ENCODE data around the gene SRPK3.

The SRPK3 gene

DNA sequence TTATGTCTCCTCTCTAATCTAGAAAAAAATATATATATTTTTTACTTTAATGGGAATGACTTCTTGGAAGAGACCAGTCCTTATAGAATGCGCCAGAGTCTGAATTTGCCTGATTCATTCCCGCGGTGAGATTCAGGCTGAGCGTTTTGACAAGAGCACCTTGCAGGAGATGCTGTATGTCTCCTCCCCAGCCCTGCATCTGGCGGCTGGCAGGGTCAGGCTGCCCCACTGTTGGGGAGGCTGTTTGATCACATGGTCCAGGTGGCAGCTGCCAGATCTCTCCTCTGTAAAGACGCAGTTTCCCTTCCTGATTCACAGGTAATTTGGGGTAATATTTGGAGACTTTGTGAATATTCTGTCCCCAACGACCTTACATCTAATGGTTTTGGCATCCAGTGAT lies 39.8 kb downstream of the SRPK3 start:
- Histone ChIP-seq H3K4me1 (ENCODE audit: insufficient read depth, low read length) (peaks cover 5% of the 10 kb centered on the region), H3K36me3 (ENCODE audit: insufficient read depth, low read length) (no peaks in the 10 kb centered on the region), H3K27me3 (ENCODE audit: insufficient read depth, low read length) (peaks cover 9% of the 10 kb centered on the region), H2AFZ (ENCODE audit: low read depth, low read length) (no peak overlapping the region), H3K9me3 (ENCODE audit: low read length) (no peaks in the 10 kb centered on the region), H3K4me3 (ENCODE audit: low read length) (no peak overlapping the region)

DNA sequence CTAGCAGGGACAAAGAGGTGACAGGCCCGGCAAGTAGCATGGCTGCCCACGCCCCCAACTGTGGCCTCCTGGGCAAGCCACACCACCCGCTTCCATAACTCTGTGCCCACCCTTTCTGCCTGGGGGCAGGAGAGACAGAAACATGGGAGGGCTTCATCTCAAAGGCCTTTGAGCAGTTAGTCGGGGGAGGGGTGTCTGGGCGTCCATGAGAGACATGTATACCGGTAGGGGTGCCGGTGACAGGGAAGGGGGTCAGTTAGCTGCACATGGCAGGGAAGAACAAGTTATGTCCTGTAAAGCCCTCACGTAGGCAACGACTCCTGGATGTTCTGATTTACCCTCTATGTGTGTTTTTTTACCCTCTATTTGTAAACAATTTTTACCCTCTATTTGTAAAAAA lies 40.2 kb downstream of the SRPK3 start:
- peaks cover 5% of the 10 kb centered on the region for H3K4me1 ChIP-seq (ENCODE audit: insufficient read depth, low read length)
- H2AFZ ChIP-seq (ENCODE audit: low read depth, low read length), result no peak overlapping the region
- peaks cover 9% of the 10 kb centered on the region for H3K27me3 ChIP-seq (ENCODE audit: insufficient read depth, low read length)
- no peaks in the 10 kb centered on the region for H3K36me3 ChIP-seq (ENCODE audit: insufficient read depth, low read length)
- no peaks in the 10 kb centered on the region for H3K9me3 ChIP-seq (ENCODE audit: low read length)
- H3K4me3 ChIP-seq (ENCODE audit: low read length), result no peak overlapping the region

DNA sequence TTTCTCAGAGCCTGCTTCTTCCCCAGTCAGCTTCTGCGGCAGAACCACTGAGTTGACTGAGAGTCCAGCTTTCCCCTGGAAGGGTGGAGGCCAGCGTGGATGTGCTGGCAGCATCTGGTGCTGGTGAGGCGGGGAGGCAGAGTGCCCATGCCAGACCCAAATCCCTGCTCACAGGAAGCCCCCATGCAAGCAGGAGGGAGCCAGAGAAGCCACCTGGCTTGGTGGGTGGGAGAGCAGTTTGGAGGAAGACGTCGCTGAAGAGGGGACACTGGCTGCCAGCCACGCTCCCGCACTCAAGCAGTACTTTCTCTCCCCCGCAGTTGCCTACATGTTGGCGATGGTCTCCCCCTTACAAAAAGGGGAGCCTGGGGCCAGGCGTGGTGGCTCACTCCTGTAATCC lies 43.5 kb downstream of the SRPK3 start:
- Histone ChIP-seq H3K4me3 (ENCODE audit: low read length) (no peak overlapping the region), H2AFZ (ENCODE audit: low read depth, low read length) (no peak overlapping the region), H3K27me3 (ENCODE audit: insufficient read depth, low read length) (peaks cover 15% of the 10 kb centered on the region), H3K36me3 (ENCODE audit: insufficient read depth, low read length) (no peaks in the 10 kb centered on the region), H3K4me1 (ENCODE audit: insufficient read depth, low read length) (peaks cover 3% of the 10 kb centered on the region), H3K9me3 (ENCODE audit: low read length) (no peaks in the 10 kb centered on the region)

DNA sequence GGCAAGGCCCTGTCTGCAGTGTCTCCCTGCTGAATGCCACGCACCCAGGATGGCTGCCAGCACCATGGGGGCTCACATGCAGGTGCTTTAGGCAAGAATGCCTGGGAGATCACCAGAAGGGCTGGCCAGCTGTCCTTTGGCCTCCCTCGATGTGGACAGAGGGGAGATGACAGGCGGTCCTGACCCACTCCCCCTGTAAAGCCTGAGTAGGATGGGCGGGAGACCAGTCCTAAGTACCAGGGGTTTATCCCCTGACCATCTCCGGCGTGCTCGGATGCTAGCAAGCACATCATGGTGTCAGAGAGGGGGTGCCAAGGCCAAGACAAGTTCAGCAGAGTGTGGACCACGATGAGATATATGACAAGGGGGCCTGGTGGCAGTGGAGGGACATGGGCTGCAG lies 44.2 kb downstream of the SRPK3 start:
- H2AFZ ChIP-seq (ENCODE audit: low read depth, low read length), result no peak overlapping the region
- peaks cover 15% of the 10 kb centered on the region for H3K27me3 ChIP-seq (ENCODE audit: insufficient read depth, low read length)
- H3K9me3 ChIP-seq (ENCODE audit: low read length), result no peaks in the 10 kb centered on the region
- H3K4me1 ChIP-seq (ENCODE audit: insufficient read depth, low read length), result peaks cover 3% of the 10 kb centered on the region
- no peak overlapping the region for H3K4me3 ChIP-seq (ENCODE audit: low read length)
- H3K36me3 ChIP-seq (ENCODE audit: insufficient read depth, low read length), result no peaks in the 10 kb centered on the region

DNA sequence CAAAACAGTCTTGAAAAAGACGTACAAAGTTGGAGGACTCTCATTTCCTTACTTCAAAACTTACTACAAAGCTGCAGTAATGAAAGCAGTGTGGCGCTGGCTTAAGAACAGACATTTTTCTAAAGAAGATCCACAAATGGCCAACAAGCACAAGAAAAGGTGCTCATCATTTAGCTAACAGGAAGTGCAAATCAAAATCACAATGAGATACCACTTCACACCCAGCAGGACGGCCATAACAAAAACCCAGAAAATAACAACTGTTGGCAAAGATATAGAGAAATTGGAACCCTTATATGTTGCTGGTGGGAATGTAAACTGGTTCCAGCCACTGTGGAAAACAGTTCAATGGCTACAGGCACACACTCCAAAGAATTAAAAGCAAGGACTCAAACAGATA lies 46.2 kb downstream of the SRPK3 start:
- Histone ChIP-seq H3K9me3 (ENCODE audit: low read length) (no peaks in the 10 kb centered on the region), H3K27me3 (ENCODE audit: insufficient read depth, low read length) (peaks cover 15% of the 10 kb centered on the region), H3K4me1 (ENCODE audit: insufficient read depth, low read length) (peaks cover 9% of the 10 kb centered on the region), H2AFZ (ENCODE audit: low read depth, low read length) (no peak overlapping the region), H3K36me3 (ENCODE audit: insufficient read depth, low read length) (no peaks in the 10 kb centered on the region), H3K4me3 (ENCODE audit: low read length) (no peak overlapping the region)

DNA sequence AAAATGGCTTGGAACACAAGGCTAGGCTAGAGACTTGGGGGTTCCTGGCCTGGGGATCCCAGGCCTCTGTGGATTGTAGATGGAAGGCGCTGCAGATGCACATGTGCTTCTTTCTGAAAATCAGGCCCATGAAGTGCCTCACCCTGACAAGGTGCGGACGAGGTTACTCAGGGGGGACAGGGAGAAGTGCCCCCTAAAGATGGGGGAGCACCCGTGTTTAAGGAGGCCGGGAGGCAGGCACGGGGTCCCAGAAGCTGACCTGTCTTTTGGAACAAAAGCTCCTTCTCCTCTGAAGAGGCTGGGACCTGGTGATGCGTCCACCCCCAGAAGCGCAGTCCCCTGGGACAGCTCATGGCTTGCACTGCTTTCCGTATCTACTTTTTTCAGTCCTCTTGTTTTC lies 47.1 kb downstream of the SRPK3 start:
- no peak overlapping the region for H3K4me3 ChIP-seq (ENCODE audit: low read length)
- no peaks in the 10 kb centered on the region for H3K9me3 ChIP-seq (ENCODE audit: low read length)
- H2AFZ ChIP-seq (ENCODE audit: low read depth, low read length), result no peak overlapping the region
- H3K4me1 ChIP-seq (ENCODE audit: insufficient read depth, low read length), result peaks cover 9% of the 10 kb centered on the region
- H3K27me3 ChIP-seq (ENCODE audit: insufficient read depth, low read length), result peaks cover 12% of the 10 kb centered on the region
- H3K36me3 ChIP-seq (ENCODE audit: insufficient read depth, low read length), result no peaks in the 10 kb centered on the region

DNA sequence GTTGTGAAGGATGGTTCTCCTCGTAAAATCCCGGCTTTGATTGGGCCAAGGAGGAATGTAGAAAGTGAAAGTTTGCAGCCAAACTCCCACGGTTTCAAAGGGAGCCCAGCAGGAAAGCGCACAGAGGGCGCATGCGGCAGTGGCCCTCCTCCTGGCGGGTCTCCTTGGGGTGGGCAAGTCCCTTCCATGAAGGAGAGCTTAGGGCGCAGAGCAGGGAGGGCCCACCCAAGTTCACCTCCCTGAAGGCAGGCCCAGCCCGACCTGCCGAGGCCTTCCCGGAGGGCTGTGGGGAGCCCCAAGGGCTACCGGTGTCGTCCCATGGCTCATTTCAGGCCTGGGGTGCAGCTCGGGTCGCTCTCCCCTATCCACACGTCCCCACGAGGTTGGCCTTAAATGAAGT lies 47.5 kb downstream of the SRPK3 start:
- no peaks in the 10 kb centered on the region for H3K36me3 ChIP-seq (ENCODE audit: insufficient read depth, low read length)

DNA sequence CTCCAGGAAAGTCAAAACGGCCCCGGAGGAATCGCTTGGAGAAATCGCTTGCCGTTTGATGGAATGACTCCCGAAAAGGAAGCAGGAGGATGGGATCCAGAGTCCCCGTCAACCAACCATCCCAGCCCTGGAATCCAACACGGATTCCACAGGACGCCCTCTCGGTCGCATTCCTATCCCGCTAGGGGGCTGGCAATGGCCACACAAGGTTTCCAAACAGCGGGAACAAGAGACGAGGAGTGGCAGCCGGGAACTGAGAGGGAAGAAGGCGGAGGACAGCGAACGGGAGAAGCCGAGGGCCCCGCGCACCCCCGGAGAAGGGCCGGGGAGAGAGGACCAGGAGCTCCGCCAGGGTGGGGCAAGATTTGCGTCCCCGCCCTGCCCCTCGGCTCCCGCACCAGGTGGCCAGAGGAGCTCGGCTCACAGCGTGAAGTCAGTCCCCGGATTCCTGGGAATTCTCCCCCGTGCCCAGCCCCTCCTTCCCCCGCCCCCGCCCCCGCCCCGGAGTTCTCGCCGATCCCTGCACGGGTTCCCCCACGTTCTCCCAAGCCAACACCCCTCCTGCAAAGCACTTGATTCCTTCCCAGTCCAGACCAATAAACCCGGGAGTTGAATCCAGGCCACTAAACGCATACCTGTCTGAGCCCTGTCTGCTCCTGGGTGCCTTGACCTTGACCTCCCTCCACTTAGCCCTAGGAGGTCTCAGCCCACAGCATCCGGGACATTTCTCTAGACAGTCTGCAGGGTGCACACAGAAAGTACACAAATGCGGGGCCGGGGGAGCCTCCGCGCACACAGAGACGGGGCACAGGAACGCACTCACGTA lies 48.1 kb downstream of the SRPK3 start:
- H3K36me3 ChIP-seq (ENCODE audit: insufficient read depth, low read length), result no peaks in the 10 kb centered on the region

More for the DNA sequence above, 47.5 kb downstream of the SRPK3 start:
- no peaks in the 10 kb centered on the region for H3K9me3 ChIP-seq (ENCODE audit: low read length)
- no peak overlapping the region for H2AFZ ChIP-seq (ENCODE audit: low read depth, low read length)
- H3K4me1 ChIP-seq (ENCODE audit: insufficient read depth, low read length), result peaks cover 9% of the 10 kb centered on the region
- H3K4me3 ChIP-seq (ENCODE audit: low read length), result peak overlapping the region; percentile 54
- H3K27me3 ChIP-seq (ENCODE audit: insufficient read depth, low read length), result peaks cover 12% of the 10 kb centered on the region

DNA sequence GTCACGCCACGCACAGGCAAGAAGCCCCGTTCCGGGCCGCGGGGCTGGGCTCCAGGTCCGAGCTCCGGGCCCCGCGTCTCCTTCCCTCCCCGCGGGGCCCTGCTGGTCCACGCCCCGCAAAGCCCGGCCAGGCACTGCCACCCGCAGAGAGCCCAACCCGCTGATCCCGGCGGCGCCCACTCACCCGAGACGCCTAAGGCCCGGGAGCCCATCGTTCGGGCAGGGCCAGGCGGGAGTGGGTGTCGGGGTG lies 48.6 kb downstream of the SRPK3 start:
- Histone ChIP-seq H3K9me3 (ENCODE audit: low read length) (no peaks in the 10 kb centered on the region), H3K4me1 (ENCODE audit: insufficient read depth, low read length) (peaks cover 9% of the 10 kb centered on the region), H3K4me3 (ENCODE audit: low read length) (peak overlapping the region; percentile 54), H2AFZ (ENCODE audit: low read depth, low read length) (no peak overlapping the region), H3K27me3 (ENCODE audit: insufficient read depth, low read length) (peaks cover 12% of the 10 kb centered on the region), H3K36me3 (ENCODE audit: insufficient read depth, low read length) (no peaks in the 10 kb centered on the region)

More for the DNA sequence above, 48.1 kb downstream of the SRPK3 start:
- Histone ChIP-seq H3K4me3 (ENCODE audit: low read length) (peak overlapping the region; percentile 54), H3K9me3 (ENCODE audit: low read length) (no peaks in the 10 kb centered on the region), H2AFZ (ENCODE audit: low read depth, low read length) (no peak overlapping the region), H3K4me1 (ENCODE audit: insufficient read depth, low read length) (peaks cover 9% of the 10 kb centered on the region), H3K27me3 (ENCODE audit: insufficient read depth, low read length) (peaks cover 12% of the 10 kb centered on the region)

DNA sequence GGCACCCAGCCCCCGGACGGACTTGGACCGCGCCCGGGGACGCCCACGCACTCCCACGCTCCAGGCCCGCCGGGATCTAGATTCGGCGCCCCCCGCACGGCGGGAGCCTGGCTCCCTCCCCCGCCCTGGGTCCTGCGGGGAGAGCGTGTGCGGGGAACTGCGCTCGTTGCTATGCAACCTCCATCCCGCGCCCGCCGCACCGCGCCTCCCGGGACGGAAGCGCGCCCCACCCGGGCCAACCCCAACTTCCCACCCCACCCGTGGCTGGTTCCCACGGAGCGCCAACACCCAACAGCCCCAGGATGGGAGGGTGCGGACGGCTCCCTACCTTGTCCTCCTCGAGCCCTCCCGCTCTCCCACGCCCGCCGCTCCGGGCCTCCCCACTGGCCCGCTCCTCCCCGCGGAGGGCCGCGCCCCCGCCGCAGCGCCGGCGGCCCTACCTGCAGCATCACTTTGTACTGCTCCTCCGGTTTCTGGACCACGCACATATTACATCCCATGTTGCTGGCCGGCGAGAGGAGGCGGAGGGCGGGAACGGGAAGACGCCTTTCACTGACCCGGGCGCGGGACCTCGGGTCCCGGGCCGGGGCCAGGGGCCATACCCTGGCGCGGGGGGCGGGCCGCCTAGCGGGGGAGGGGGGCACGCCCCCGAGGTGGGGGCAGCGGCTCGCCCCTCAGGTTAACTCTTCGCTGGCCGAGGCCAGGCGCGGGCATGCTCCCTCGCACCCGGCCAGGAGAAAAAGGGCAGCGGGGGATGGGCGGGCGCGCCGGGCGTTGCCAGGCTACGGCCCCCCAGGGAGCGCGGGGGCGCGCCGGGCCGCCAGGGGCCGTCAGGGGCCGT lies 49.2 kb downstream of the SRPK3 start, which contains the start of gene PDZD4:
Gene PDZD4, minus strand, starts transcription at position 746 of the 841 bp plus-strand sequence. Its CDS starts 246 bp downstream, at position 500.
- Histone ChIP-seq H3K4me3 (ENCODE audit: low read length) (peak within 1 kb of the TSS; percentile 54), H3K27me3 (ENCODE audit: insufficient read depth, low read length) (peaks cover 11% of the 10 kb centered on the region), H2AFZ (ENCODE audit: low read depth, low read length) (no peak within 1 kb of the TSS), H3K36me3 (ENCODE audit: insufficient read depth, low read length) (no peaks in the 10 kb centered on the region), H3K4me1 (ENCODE audit: insufficient read depth, low read length) (peaks cover 9% of the 10 kb centered on the region), H3K9me3 (ENCODE audit: low read length) (no peaks in the 10 kb centered on the region)

DNA sequence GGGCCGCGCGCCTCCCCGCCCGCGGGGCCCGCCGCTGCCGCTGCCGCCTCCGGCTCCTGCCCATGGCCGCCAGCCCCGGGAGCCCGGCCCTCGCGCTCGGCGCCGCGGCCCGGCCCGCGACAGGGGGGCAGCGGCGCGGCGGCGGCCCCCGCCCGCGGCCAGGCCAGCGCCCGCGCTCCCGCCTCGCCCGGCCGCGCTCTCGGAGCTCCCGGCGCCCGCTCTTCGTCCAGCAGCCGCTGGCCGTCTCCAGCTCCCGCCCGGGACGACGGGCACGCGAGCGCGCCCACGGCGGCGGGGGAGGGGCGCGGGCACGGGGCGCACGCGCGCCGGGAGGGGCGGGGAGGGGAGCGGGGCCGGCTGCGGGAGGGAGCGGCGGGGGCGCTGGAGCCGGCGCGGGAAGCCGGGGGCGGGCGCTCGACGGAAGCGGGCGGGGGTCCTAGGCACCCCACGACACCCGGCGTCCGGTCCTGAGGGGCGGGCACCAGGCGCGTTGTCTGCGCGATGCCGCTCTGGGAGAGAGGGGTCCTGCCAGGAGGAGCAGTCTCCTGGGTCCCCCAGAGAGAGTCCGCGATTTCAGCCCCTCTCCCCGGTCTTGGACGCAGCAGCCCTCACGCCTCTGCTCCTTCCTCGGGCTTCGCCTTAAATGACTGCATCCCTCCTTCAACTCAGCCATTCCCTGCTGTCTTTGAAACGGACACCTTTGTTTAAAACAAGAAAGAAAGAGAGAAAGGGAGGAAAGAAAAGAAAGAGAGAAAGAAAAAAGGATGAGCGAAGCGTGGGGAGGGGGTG lies 50.0 kb downstream of the SRPK3 start:
- peak overlapping the region; percentile 54 for H3K4me3 ChIP-seq (ENCODE audit: low read length)
- H3K4me1 ChIP-seq (ENCODE audit: insufficient read depth, low read length), result peaks cover 9% of the 10 kb centered on the region
- H3K9me3 ChIP-seq (ENCODE audit: low read length), result no peaks in the 10 kb centered on the region
- no peak overlapping the region for H2AFZ ChIP-seq (ENCODE audit: low read depth, low read length)
- H3K27me3 ChIP-seq (ENCODE audit: insufficient read depth, low read length), result peaks cover 6% of the 10 kb centered on the region
- no peaks in the 10 kb centered on the region for H3K36me3 ChIP-seq (ENCODE audit: insufficient read depth, low read length)

DNA sequence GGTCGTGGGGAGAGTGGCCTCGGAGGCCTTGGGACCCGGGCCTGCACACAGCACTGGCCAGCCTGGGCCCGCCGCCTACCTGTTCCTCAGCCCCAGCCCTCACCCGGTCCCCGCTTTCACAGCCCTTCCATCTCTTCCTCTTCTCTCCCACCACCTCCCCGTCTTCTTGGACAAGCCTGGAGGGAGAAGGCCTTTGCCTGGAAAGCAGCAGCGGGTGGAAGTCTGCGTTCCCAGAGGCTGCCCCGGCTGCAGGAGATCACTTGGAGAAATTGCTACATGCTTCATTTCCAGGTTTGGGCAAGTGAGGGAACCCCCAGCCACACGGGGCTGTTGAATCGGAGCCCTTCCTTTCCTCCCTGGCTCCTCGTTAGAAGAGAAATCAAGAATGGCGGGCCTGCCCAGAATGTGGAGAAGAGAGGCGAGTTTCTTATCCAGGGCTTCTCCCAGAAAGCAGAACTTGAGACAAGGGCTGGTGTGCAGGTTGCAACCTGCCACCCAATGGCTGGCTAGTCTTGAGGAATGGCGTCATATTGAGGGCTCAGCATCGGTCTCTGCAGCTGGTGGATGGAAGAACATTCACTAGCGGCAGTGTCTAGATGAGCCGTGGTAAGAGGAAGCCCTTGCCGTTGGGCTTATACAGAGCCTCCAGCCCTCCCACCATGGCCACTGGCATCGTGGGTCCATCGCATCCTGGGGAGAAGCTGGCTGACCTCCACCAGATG lies 50.7 kb downstream of the SRPK3 start:
- Histone ChIP-seq H3K4me3 (ENCODE audit: low read length) (peak overlapping the region; percentile 49), H3K9me3 (ENCODE audit: low read length) (no peaks in the 10 kb centered on the region), H3K4me1 (ENCODE audit: insufficient read depth, low read length) (peaks cover 9% of the 10 kb centered on the region), H3K36me3 (ENCODE audit: insufficient read depth, low read length) (no peaks in the 10 kb centered on the region), H2AFZ (ENCODE audit: low read depth, low read length) (no peak overlapping the region), H3K27me3 (ENCODE audit: insufficient read depth, low read length) (peaks cover 6% of the 10 kb centered on the region)

All from neuron (in vitro differentiated cells).